Measurements from ENCODE around the gene ZNF692.

- TF ChIP-seq POLR2A (IDR thresholded peaks at IDR 0.05), result no peak
- peak in 4 of 5 experiments; percentile 18 to 63 (median 50) for TF ChIP-seq CTCF (IDR thresholded peaks at IDR 0.05 in 4 of 5, conservative IDR thresholded peaks at IDR 0.05 in 1 of 5)
Observed at GRCh38 chr1:248807067-248807737, 51.7 kb downstream of the ZNF692 start.

Measured in gastrocnemius medialis (tissue), 4 donors.